Upper lobe of left lung (tissue), 6 donors: ENCODE measurements around the gene CEP97. TPM values are rescaled to one million over a fixed set of nuclear protein-coding genes. Genes with fewer than 3 reads are reported as not detected.

Experiments used
- ATAC-seq, 2 donors: fragments of 200-7000 bp; cut with Tn5 transposase; one replicate each; pipeline ENCODE4 v1.9.1; 2022; ENCODE audit warnings: mild to moderate bottlenecking in 2 of 2, moderate library complexity in 2 of 2; ENCODE audit not compliant: low FRiP score in 2 of 2
- DNase-seq, 2 donors: peaks; one replicate each; pipeline ENCODE4 v3.0.0-alpha.2; 2019 to 2020
- H3K27ac ChIP-seq, 4 donors: fragments of 200-600 bp; sonication (generic); one replicate each; pipeline ENCODE4 v1.5.1; 2016 to 2019
- H3K27me3 ChIP-seq, 4 donors: fragments of 200-600 bp; sonication (generic); one replicate each; pipeline ENCODE4 v1.5.1; 2017 to 2019
- H3K36me3 ChIP-seq, 4 donors: fragments of 200-600 bp; sonication (generic); one replicate each; pipeline ENCODE4 v1.5.1; 2016 to 2019
- H3K4me1 ChIP-seq, 4 donors: fragments of 200-600 bp; sonication (generic); one replicate each; pipeline ENCODE4 v1.5.1; 2018 to 2019
- H3K4me3 ChIP-seq, 4 donors: fragments of 200-600 bp; sonication (generic); one replicate each; pipeline ENCODE4 v1.5.1; 2017 to 2019; ENCODE audit warnings: mild to moderate bottlenecking in 2 of 4, moderate library complexity in 1 of 4
- H3K9me3 ChIP-seq, 4 donors: fragments of 200-600 bp; sonication (generic); one replicate each; pipeline ENCODE4 v1.5.1; 2018 to 2019
- CTCF ChIP-seq, 6 experiments: fragments of 450-650 bp in 4 of 6; fragments of 200-600 bp in 2 of 6; sonication (generic) in 2 of 6; IDR thresholded peaks; one replicate each; pipeline ENCODE4 v1.5.1; 2016 to 2019; ENCODE audit warnings: antibody characterized with exemption in 6 of 6
- EP300 ChIP-seq, 4 donors: sonication (generic); formaldehyde crosslinking; IDR thresholded peaks; one replicate each; pipeline ENCODE4 v1.5.1; 2017; ENCODE audit warnings: antibody characterized with exemption in 4 of 4, control low read depth in 2 of 4
- POLR2A ChIP-seq, 4 donors: fragments of 450-650 bp; IDR thresholded peaks; one replicate each; pipeline ENCODE4 v1.5.1; 2016 to 2017; ENCODE audit warnings: antibody characterized with exemption in 4 of 4, mild to moderate bottlenecking in 2 of 4
- POLR2AphosphoS5 ChIP-seq, 2 donors: sonication (generic); formaldehyde crosslinking; IDR thresholded peaks; one replicate each; pipeline ENCODE4 v1.5.1; 2017; ENCODE audit warnings: antibody characterized with exemption in 2 of 2
- WGBS, 2 donors: methylation state at CpG; one replicate each; pipeline ENCODE4 v1.1.5; 2017 to 2018; 5-methylcytosine and 5-hydroxymethylcytosine counted together
- total RNA-seq, 6 donors: library from RNA; depleted of rRNA in 4 of 6; stranded (reverse); fragments of >200 nt in 4 of 6; gene quantifications; one replicate each; pipeline versions ENCODE4 v1.1.0 to v1.2.1, GENCODE V29; 2016 to 2021
- donor health status: DM: no; HTN: no; CAD: no; lungs with moderate emphysema.
- donor health status: DM: no; HTN: yes; CAD: no; lungs with severe emphysema.

Gene CEP97
- total RNA-seq: 10 to 100 TPM in 1 of 6 donors, 1 to 10 TPM in 5; 4.7 to 14.9 (median 7.7) TPM

GRCh38 chr3:101724329-101725193 lies at the start of gene CEP97:
CEP97 (plus strand) TSS chr3:101724614; CDS start chr3:101724677, 63 bp downstream.
- ATAC-seq: peak; percentile 100
- peak; percentile 96 for DNase-seq
- Histone ChIP-seq H3K27ac (peak within 1 kb of the TSS; percentile 52 to 87 (median 74)), H3K27me3 (no peaks in the 10 kb centered on the region), H3K36me3 (peaks cover 0 to 20% (median 5%) of the 10 kb centered on the region in 4 donors), H3K4me3 (peak within 1 kb of the TSS; percentile 67 to 90 (median 76)), H3K4me1 (peaks cover 7 to 17% (median 12%) of the 10 kb centered on the region in 4 donors), H3K9me3 (no peaks in the 10 kb centered on the region)
- TF ChIP-seq CTCF (IDR thresholded peaks at IDR 0.05) (peak in 1 of 6 experiments; percentile 7), EP300 (IDR thresholded peaks at IDR 0.05) (no peak), POLR2AphosphoS5 (IDR thresholded peaks at IDR 0.05) (peak; percentile 34 to 39), POLR2A (IDR thresholded peaks at IDR 0.05) (peak in 2 of 4 donors; percentile 40 to 44)
- whole genome bisulfite sequencing, 2 donors: 0 to 1% methylated on average over 30 to 40 of the region's 49 CpGs

- ATAC-seq (no peak), DNase-seq (peak in 1 of 2 donors; percentile 31)
- 6 to 14% methylated on average over 24 to 27 of the region's 27 CpGs for WGBS, 2 donors
- H3K4me3 ChIP-seq: peak overlapping the region; percentile 70 to 97 (median 96)
- no peaks in the 10 kb centered on the region for H3K9me3 ChIP-seq
- no peaks in the 10 kb centered on the region for H3K27me3 ChIP-seq
- H3K27ac ChIP-seq: peak overlapping the region; percentile 93 to 99 (median 95)
- H3K4me1 ChIP-seq: peaks cover 24 to 48% (median 26%) of the 10 kb centered on the region in 4 donors
- no peak for TF ChIP-seq POLR2A (IDR thresholded peaks at IDR 0.05)
- TF ChIP-seq CTCF (IDR thresholded peaks at IDR 0.05): no peak
- TF ChIP-seq EP300 (IDR thresholded peaks at IDR 0.05): no peak
- TF ChIP-seq POLR2AphosphoS5 (IDR thresholded peaks at IDR 0.05): no peak
- peaks cover 3 to 22% (median 13%) of the 10 kb centered on the region in 4 donors for H3K36me3 ChIP-seq
Measured at GRCh38 chr3:101675709-101676215, 48.7 kb upstream of the CEP97 start.

- H3K9me3 ChIP-seq: no peaks in the 10 kb centered on the region
- H3K4me1 ChIP-seq: peaks cover 24 to 49% (median 26%) of the 10 kb centered on the region in 4 donors
- TF ChIP-seq EP300 (IDR thresholded peaks at IDR 0.05): peak in 1 of 4 donors; percentile 38
- TF ChIP-seq CTCF (IDR thresholded peaks at IDR 0.05): peak in 4 of 6 experiments; percentile 1 to 20 (median 14)
- TF ChIP-seq POLR2A (IDR thresholded peaks at IDR 0.05): peak in 3 of 4 donors; percentile 28 to 76 (median 61)
- peak in 1 of 2 donors; percentile 81 for TF ChIP-seq POLR2AphosphoS5 (IDR thresholded peaks at IDR 0.05)
- peaks cover 8 to 22% (median 15%) of the 10 kb centered on the region in 4 donors for H3K36me3 ChIP-seq
- H3K4me3 ChIP-seq: peak overlapping the region; percentile 70 to 97 (median 96)
- DNase-seq (peak; percentile 97 to 99), ATAC-seq (peak; percentile 97 to 98)
- WGBS, 2 donors: 0 to 2% methylated on average over 13 to 17 of the region's 57 CpGs
- no peaks in the 10 kb centered on the region for H3K27me3 ChIP-seq
- peak overlapping the region; percentile 93 to 99 (median 95) for H3K27ac ChIP-seq
Measured at GRCh38 chr3:101676216-101676764, 48.1 kb upstream of the CEP97 start.

- ATAC-seq (peak; percentile 92 to 97), DNase-seq (peak; percentile 94 to 99)
- Histone ChIP-seq H3K9me3 (no peaks in the 10 kb centered on the region), H3K36me3 (peaks cover 8 to 25% (median 19%) of the 10 kb centered on the region in 4 donors), H3K4me1 (peaks cover 24 to 55% (median 26%) of the 10 kb centered on the region in 4 donors), H3K27ac (peak within 1 kb of the TSS; percentile 93 to 99 (median 95)), H3K4me3 (peak within 1 kb of the TSS; percentile 70 to 97 (median 96)), H3K27me3 (no peaks in the 10 kb centered on the region)
- TF ChIP-seq CTCF (IDR thresholded peaks at IDR 0.05) (peak; percentile 34 to 51 (median 42)), EP300 (IDR thresholded peaks at IDR 0.05) (peak in 1 of 4 donors; percentile 63), POLR2AphosphoS5 (IDR thresholded peaks at IDR 0.05) (peak; percentile 92 to 95), POLR2A (IDR thresholded peaks at IDR 0.05) (peak in 3 of 4 donors; percentile 63 to 86 (median 77))
- 0% methylated on average over 18 to 45 of the region's 57 CpGs for WGBS, 2 donors
Measured at GRCh38 chr3:101676765-101677435, 47.5 kb upstream of the CEP97 start, which contains the start of gene ZBTB11. ZBTB11 (minus strand) TSS chr3:101677132; CDS start chr3:101676914, 218 bp downstream.
